Karpas-422 (cell line): ENCODE results near the gene MEAK7. TPM values are rescaled to one million over a fixed set of nuclear protein-coding genes. Genes with fewer than 3 reads are reported as not detected.
A peak's percentile ranks its signal among the peaks of the same experiment; 100 is the strongest.

Experiments
- DNase-seq: peaks from one replicate; pipeline ENCODE4 v3.0.0-alpha.2; 2015
- H2AFZ ChIP-seq: fragments of 200-600 bp; sonication (generic); 2 replicates; pipeline ENCODE4 v1.6.1; 2014; ENCODE audit warnings: antibody characterized with exemption, low read length, mixed read lengths
- H3K27ac ChIP-seq: fragments of 200-600 bp; sonication (generic); 2 replicates; pipeline ENCODE4 v1.5.1; 2014; ENCODE audit warnings: mild to moderate bottlenecking, low read length, moderate library complexity
- H3K27me3 ChIP-seq: fragments of 200-600 bp; sonication (generic); 2 replicates; pipeline ENCODE4 v1.6.1; 2014; ENCODE audit warnings: low read length, mixed read lengths
- H3K36me3 ChIP-seq: fragments of 200-600 bp; sonication (generic); 2 replicates; pipeline ENCODE4 v1.6.1; 2014; ENCODE audit warnings: low read length, mixed read lengths; ENCODE audit not compliant: insufficient read depth
- H3K4me1 ChIP-seq: fragments of 200-600 bp; sonication (generic); 2 replicates; pipeline ENCODE4 v1.6.1; 2014; ENCODE audit warnings: mild to moderate bottlenecking, low read length, mixed read lengths
- H3K4me2 ChIP-seq: fragments of 200-600 bp; sonication (generic); 2 replicates; pipeline ENCODE4 v1.6.1; 2014; ENCODE audit warnings: low read length, low read depth, mild to moderate bottlenecking; ENCODE audit not compliant: poor library complexity, severe bottlenecking
- H3K4me3 ChIP-seq: fragments of 200-600 bp; sonication (generic); 2 replicates; pipeline ENCODE4 v1.5.1; 2014; ENCODE audit warnings: mild to moderate bottlenecking, antibody characterized with exemption, low read length, mixed read lengths
- H3K79me2 ChIP-seq: fragments of 200-600 bp; sonication (generic); 2 replicates; pipeline ENCODE4 v1.6.1; 2014; ENCODE audit warnings: mild to moderate bottlenecking, low read length, mixed read lengths
- H3K9ac ChIP-seq: fragments of 200-600 bp; sonication (generic); 2 replicates; pipeline ENCODE4 v1.6.0; 2014; ENCODE audit warnings: low read length
- H3K9me2 ChIP-seq: fragments of 200-600 bp; sonication (generic), shearing (Covaris generic); replicated peaks from 2 replicates; pipeline ENCODE4 v1.6.0; 2014; ENCODE audit warnings: mild to moderate bottlenecking, low read length, moderate library complexity; ENCODE audit not compliant: insufficient read depth
- H3K9me3 ChIP-seq: fragments of 300-700, 200-600 bp; sonication (generic); 2 replicates; pipeline ENCODE4 v1.6.1; 2014; ENCODE audit warnings: low read length, mixed read lengths
- H4K20me1 ChIP-seq: fragments of 200-600 bp; sonication (generic); 2 replicates; pipeline ENCODE4 v1.6.1; 2014; ENCODE audit warnings: mild to moderate bottlenecking, antibody characterized with exemption, low read length, low read depth; ENCODE audit not compliant: insufficient read depth
- total RNA-seq: library from RNA; depleted of rRNA; stranded (reverse); fragments of >200 nt; shearing (Covaris generic); gene quantifications from 2 replicates; pipeline ENCODE4 v1.2.3, GENCODE V29; 2014; ENCODE audit warnings: low replicate concordance

The MEAK7 gene
- total RNA-seq, 1 experiment from 2014 or later: 10.7 TPM

DNA sequence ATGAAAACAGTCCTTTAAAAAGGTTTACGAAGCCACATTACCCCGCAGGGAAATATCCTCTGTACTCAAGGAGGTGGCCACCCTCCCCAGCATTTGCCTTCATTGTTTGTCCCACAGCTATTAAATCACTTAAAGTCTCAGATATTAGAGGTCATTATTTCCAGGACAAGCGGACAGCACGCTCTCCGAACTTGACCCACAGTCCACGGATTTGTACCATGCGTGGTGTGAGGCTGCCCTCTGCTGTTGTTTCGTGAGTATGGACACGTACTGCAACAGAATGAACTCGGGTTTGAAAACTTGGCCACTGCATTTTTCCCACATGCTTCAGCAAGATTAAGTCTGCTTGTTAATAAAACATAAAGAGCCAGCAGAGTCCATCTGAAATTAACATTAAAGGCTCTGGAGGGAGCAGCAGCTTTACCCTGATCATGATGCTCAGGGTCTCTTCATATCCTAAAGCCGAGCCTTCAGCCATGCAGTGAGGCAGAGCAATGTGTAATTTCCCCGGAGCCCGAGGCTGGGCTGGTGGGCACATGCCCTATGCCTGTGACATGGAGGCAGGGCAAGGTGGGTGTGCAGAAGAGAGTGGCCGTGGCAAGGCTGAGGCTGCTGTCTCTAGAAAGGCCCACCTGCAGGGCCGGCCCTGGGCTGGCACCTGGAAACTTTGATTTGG, 19.7 kb downstream of the MEAK7 start:
- peak; percentile 67 for DNase-seq
- H3K27me3 ChIP-seq: no peaks in the 10 kb centered on the region
- H3K36me3 ChIP-seq: no peaks in the 10 kb centered on the region
- no peak overlapping the region for H3K4me2 ChIP-seq
- no peaks in the 10 kb centered on the region for H3K79me2 ChIP-seq
- no peak overlapping the region for H2AFZ ChIP-seq
- H3K9ac ChIP-seq: no peak overlapping the region
- no peaks in the 10 kb centered on the region for H3K9me3 ChIP-seq
- no peaks in the 10 kb centered on the region for H3K4me1 ChIP-seq
- no peaks in the 10 kb centered on the region for H4K20me1 ChIP-seq
- H3K4me3 ChIP-seq: no peak overlapping the region
- no peaks in the 10 kb centered on the region for H3K9me2 ChIP-seq
- no peak overlapping the region for H3K27ac ChIP-seq

DNA sequence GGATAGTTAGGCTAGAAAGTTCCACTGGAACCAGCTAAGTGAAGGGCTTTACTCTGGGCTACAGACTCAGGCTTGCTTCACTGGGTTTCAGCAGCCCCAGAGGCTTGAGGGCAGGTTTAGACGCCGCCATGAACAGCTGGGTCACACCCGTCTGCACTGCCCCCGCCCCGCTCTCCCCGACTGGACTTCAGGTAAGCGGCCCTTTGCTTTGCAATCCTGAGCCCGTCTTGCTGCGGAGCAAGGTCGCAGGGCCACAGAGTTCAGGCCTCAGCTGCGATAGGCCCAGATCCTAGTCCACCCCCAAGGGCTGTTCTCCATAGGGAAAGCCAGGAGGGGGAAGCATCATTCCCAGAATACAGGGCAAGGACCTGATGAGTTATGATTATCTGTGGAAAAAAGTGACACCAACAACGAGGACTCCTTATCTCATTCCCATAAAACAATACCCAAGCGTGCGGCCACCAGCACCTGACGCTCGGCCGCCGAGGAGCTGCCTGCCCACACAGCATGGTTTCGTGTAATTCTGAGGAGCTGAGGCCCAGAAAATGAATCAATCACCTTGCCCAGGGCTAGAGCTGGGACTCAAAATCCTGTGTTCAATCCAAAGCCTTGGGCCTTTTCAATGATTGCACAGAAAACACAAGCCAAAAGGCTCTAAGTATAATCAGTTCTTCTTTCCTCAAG, 20.4 kb downstream of the MEAK7 start:
- H3K4me3 ChIP-seq: no peak overlapping the region
- no peaks in the 10 kb centered on the region for H4K20me1 ChIP-seq
- H3K4me1 ChIP-seq: no peaks in the 10 kb centered on the region
- no peaks in the 10 kb centered on the region for H3K27me3 ChIP-seq
- no peaks in the 10 kb centered on the region for H3K9me3 ChIP-seq
- DNase-seq: no peak
- H3K4me2 ChIP-seq: no peak overlapping the region
- no peaks in the 10 kb centered on the region for H3K79me2 ChIP-seq
- no peak overlapping the region for H3K9ac ChIP-seq
- no peak overlapping the region for H3K27ac ChIP-seq
- no peaks in the 10 kb centered on the region for H3K9me2 ChIP-seq
- H2AFZ ChIP-seq: no peak overlapping the region
- H3K36me3 ChIP-seq: no peaks in the 10 kb centered on the region

DNA sequence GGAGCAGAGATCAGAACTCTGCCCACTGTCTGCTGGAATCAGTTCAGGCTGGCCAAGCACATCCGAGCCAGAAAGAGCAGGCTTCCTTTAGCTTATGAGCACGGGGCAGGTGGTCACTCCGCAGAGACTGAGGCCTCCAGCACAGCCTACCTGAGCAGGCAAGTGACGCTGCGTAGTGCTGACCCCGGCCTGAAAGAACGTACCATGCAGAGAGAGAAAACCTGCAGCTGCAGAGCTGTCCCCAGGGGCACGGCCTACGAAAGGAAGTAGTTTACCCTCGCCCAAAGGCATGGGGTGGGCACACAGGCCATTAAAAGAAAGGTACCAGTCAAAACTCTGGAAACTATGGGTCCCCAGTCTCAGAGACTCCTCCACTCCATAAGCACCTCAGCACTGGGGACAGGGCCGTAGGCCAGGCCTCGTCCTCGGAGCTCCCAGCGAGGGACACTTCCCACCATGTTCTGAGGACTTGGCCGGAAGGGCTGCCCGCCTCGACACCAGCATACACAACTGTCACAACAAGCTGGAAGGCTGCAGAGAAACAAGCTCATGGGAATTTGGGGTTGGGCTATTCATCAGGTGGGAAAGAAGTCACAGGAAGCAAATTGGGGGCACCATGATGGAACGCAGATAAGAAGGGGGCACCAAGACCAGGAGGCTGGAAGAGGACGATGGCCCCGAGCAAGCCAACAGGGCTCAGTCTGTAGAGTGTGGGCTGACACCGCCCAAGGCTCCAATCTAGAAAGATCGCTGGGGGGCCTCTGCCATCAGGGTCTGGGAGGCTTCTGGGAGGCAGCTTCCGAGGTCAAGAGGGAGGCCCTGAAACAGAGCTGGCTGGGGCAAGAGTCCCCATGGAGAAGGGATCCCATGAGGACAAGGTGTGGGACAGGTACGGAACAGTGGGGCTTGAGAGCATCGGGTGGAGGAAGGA, 21.2 kb downstream of the MEAK7 start:
- H3K79me2 ChIP-seq: no peaks in the 10 kb centered on the region
- no peaks in the 10 kb centered on the region for H3K4me1 ChIP-seq
- H3K4me3 ChIP-seq: no peak overlapping the region
- H3K27me3 ChIP-seq: no peaks in the 10 kb centered on the region
- no peaks in the 10 kb centered on the region for H3K9me2 ChIP-seq
- DNase-seq: no peak
- H3K9ac ChIP-seq: no peak overlapping the region
- H2AFZ ChIP-seq: no peak overlapping the region
- H3K4me2 ChIP-seq: no peak overlapping the region
- H4K20me1 ChIP-seq: no peaks in the 10 kb centered on the region
- no peaks in the 10 kb centered on the region for H3K36me3 ChIP-seq
- H3K27ac ChIP-seq: no peak overlapping the region
- H3K9me3 ChIP-seq: no peaks in the 10 kb centered on the region

DNA sequence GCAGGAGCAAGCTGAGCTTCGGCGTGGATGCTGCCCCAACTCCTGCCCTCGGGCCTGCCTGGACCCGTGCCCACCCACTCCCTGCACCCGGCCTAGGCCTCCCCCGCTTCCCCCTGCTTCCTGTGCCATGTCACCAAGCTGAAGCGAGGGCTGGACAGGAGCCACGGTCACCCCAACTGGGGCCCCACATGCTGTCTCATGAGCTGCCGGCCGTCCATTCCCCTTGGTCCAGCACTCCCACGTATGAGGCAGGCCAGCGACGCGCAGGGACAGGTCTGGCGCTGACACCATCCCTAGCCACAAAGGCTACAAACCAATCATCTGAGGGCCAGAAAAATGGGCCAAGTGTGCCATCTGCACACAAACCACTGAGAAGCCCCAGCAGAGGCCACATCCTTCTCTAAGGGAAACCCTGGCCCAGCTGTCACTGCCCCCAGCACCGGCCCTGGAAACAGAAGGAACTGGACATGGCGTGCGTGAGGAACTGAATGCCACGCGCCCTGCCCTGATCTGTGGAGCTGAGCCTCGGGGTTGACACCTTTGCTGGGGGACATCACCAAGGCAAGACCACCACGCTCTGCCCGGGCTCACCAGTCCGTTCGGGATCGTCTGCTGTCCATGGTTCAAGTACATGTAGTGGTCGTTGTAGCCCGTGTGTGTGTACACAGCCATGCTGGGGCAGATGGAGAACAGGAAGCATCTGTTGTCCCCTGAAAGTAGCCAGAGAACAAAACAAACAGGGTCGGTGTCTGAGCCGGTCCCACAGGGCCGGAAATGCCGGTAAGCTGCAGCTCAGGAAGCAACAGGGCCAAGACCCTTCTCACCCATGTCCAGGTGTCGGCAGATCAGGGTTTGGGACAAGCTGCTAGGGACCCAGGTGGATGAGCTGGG, 22.2 kb downstream of the MEAK7 start:
- no peak overlapping the region for H2AFZ ChIP-seq
- H3K79me2 ChIP-seq: no peaks in the 10 kb centered on the region
- H3K27me3 ChIP-seq: no peaks in the 10 kb centered on the region
- no peak overlapping the region for H3K4me2 ChIP-seq
- no peak overlapping the region for H3K9ac ChIP-seq
- H3K9me3 ChIP-seq: no peaks in the 10 kb centered on the region
- DNase-seq: no peak
- no peaks in the 10 kb centered on the region for H3K36me3 ChIP-seq
- no peak overlapping the region for H3K4me3 ChIP-seq
- H3K27ac ChIP-seq: no peak overlapping the region
- H3K4me1 ChIP-seq: no peaks in the 10 kb centered on the region
- no peaks in the 10 kb centered on the region for H3K9me2 ChIP-seq
- H4K20me1 ChIP-seq: no peaks in the 10 kb centered on the region

DNA sequence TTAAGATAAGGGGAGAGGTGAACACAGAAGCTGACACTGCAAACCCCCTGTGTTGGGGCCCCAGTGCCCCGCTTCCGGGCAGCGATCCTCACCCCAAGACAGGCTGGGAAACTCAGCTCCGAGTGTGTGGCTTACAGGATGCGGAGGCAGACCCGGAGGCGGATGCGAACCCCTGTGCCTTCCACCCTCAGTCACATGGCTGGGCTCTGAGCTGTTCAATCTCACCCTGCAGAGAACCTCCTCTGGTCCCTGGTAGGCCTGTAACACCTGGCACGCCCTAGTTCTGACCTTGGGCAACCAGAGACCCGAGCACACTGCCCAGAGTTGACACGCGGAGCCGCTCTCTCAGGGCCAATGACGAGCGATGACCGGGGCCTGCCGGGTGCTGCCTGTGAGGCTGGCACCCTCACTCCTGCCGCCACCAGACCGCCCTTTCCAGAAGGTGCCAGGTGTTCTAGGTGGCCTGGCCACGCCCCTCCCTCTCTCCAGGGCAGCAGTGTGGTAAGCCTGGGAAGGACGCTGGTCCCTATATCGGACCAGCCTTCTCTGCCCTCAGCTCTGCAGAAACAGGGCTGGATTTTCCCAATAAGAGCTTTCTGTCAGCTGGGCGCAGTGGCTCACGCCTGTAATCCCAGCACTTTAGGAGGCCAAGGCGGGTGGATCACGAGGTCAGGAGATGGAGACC, 23.3 kb downstream of the MEAK7 start:
- no peak for DNase-seq
- Histone ChIP-seq H2AFZ (no peak overlapping the region), H3K79me2 (no peaks in the 10 kb centered on the region), H3K4me1 (no peaks in the 10 kb centered on the region), H3K27me3 (no peaks in the 10 kb centered on the region), H3K36me3 (no peaks in the 10 kb centered on the region), H3K4me3 (no peak overlapping the region), H3K9me3 (no peaks in the 10 kb centered on the region), H3K4me2 (no peak overlapping the region), H3K27ac (no peak overlapping the region), H4K20me1 (no peaks in the 10 kb centered on the region), H3K9ac (no peak overlapping the region), H3K9me2 (no peaks in the 10 kb centered on the region)

DNA sequence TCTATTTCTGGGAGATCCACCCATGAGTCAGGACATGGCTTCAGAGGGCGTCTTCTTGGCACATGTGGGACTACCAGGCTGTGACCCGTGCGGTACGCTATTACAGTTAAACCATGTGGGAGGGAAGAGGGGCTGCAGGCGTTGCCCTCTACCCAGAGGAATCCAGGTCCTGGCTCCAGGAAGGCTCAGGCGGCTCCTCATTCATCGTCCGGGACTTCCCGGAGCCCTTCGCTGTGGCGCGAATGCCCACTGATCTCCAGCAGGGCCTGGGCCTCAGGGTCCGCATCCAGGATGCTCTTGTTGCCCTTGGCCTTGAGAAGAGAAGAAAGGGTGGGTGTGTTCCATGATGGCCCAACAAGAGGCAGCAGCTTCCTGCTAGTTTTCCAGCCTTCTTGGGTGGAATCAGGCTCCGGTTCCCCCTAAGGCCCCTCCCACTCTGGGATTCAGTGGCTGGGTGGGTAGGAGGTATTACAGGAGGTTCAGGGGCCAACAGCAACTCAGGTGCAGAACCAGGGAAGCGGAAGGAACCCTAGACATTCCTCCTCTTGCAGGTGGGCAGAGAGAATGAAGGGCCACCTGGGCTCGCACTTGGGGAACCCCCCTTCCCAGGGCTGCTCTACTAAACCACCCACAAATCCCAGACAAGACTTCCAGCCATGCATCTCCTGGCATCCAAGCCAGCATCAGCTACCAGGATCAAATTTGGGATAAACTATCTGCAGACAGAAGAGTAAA, 24.6 kb downstream of the MEAK7 start:
- Histone ChIP-seq H3K9me3 (no peaks in the 10 kb centered on the region; the same call in 1 of the 2 replicates), H3K9me2 (no peaks in the 10 kb centered on the region), H4K20me1 (no peaks in the 10 kb centered on the region), H3K36me3 (no peaks in the 10 kb centered on the region), H2AFZ (no peak overlapping the region), H3K79me2 (no peaks in the 10 kb centered on the region), H3K4me3 (no peak overlapping the region), H3K9ac (no peak overlapping the region), H3K27me3 (no peaks in the 10 kb centered on the region), H3K4me2 (no peak overlapping the region), H3K27ac (no peak overlapping the region), H3K4me1 (no peaks in the 10 kb centered on the region)
- no peak for DNase-seq
